Mucosa of rectum (tissue), 2 donors: ENCODE data around the gene ACYP2.

Source experiments
- H3K27ac ChIP-seq, 2 donors: one replicate each; pipeline ENCODE4 v1.7.0; 2013; ENCODE audit warnings: inconsistent platforms in 2 of 2, low read depth in 2 of 2, low read length in 2 of 2
- H3K27me3 ChIP-seq, 2 donors: one replicate each; pipeline ENCODE4 v1.7.0; 2013; ENCODE audit warnings: low read length in 2 of 2; ENCODE audit not compliant: control insufficient read depth in 2 of 2, insufficient read depth in 2 of 2
- H3K36me3 ChIP-seq, 2 donors: one replicate each; pipeline ENCODE4 v1.7.0; 2013; ENCODE audit warnings: low read length in 2 of 2; ENCODE audit not compliant: control insufficient read depth in 2 of 2, insufficient read depth in 2 of 2
- H3K4me1 ChIP-seq, 2 donors: one replicate each; pipeline ENCODE4 v1.7.0; 2013; ENCODE audit warnings: low read length in 2 of 2, mild to moderate bottlenecking in 1 of 2; ENCODE audit not compliant: control insufficient read depth in 2 of 2, insufficient read depth in 2 of 2
- H3K4me3 ChIP-seq, 2 donors: one replicate each; pipeline ENCODE4 v1.7.0; 2013; ENCODE audit warnings: low read length in 2 of 2
- H3K9ac ChIP-seq, 2 donors: one replicate each; pipeline ENCODE4 v1.7.0; 2013; ENCODE audit warnings: low read length in 2 of 2, low read depth in 1 of 2, mild to moderate bottlenecking in 1 of 2
- H3K9me3 ChIP-seq, 2 donors: one replicate each; pipeline ENCODE4 v1.7.0; 2013; ENCODE audit warnings: low read length in 2 of 2; ENCODE audit not compliant: control insufficient read depth in 2 of 2
- donor health status: healthy.
- donor health status: Normal muscosa, but diverticular disease.

The ACYP2 gene

DNA sequence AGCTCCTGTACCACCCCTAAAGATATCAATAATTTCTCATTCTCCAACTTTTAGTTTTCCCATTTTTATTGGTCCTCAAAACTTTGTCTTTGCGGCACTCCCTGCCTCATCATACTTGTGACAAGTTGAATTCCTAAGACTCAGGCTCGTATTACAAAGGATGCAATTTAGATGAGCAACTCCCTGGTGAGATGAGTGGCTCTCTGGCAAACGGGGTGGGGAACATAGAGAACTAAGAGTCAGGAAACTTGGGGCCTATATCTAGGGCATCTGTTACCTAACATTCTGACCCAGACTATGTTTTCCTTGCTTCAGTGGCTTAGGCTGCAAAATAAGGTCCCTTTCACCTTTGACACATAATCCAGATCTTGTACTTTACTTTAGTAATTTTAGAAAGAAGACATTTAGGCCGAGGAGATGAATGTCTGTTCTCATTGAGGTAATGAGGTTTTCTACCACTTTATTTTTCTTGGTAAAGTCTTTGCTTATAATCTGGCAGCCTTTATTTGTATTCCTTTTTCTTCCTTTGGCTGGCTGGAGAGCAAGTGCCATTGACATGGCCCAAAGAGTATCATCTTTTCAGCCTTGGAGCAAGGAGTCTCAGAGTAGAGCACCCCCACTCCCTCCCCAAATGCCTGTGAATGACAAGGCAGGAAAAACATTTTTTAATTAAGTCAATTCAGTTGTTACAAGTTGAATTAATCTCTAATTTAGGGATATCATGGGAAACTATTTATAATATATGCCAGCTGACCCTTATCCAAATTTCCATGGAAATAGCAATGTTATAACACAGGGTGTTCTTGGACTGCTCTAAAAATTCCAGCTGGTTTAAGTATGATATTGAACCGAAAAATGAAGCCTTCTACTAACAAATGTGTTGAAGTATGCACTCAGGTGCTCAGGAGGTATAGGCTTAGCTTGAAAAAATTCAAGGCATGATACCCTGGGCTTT is 125.4 kb downstream of the ACYP2 start:
- no peak overlapping the region for H3K27ac ChIP-seq

DNA sequence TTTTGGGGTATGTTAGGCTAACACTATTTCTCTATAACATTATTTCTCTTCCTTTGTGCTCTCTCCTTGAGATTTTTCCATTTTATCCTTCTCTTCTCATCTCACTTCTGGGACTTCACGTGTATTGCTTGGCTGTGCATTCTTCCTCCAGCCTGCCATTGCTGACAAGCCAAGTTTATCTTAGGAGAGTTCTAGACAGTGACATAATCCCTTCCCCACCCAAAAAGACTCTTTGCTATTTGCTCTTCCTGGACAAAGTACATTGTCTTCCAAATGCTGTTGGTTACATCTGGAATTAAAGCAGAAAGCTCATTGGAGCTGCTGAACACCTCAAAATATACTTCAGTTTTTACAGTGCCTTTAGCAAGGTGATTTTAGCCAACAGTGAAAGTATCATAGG is 131.7 kb downstream of the ACYP2 start:
- Histone ChIP-seq H3K36me3 (no peaks in the 10 kb centered on the region), H3K4me3 (no peak overlapping the region), H3K27me3 (no peaks in the 10 kb centered on the region), H3K27ac (no peak overlapping the region), H3K4me1 (no peaks in the 10 kb centered on the region), H3K9ac (no peak overlapping the region), H3K9me3 (no peaks in the 10 kb centered on the region)

More for the DNA sequence above, 125.4 kb downstream of the ACYP2 start:
- H3K9ac ChIP-seq: no peak overlapping the region
- H3K4me3 ChIP-seq: no peak overlapping the region
- no peaks in the 10 kb centered on the region for H3K4me1 ChIP-seq
- H3K27me3 ChIP-seq: no peaks in the 10 kb centered on the region
- no peaks in the 10 kb centered on the region for H3K9me3 ChIP-seq
- H3K36me3 ChIP-seq: no peaks in the 10 kb centered on the region

DNA sequence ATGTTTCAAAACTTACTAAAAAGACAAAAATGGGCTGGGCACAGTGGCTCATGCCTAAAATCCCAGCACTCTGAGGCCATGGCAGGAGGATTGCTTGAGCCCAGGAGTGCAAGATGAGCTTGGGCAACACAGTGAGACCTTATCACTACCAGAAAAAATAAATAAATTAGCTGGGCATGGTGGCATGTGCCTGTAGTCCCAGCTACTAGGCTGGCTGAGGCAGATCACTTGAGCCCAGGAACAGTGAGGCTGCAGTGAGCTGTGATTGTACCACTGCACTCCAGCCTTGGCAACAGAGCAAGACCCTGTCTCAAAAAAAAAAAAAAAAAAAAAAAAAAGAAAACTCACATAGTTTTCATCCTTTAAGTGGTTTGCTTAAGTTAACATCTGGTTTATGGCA is 134.2 kb downstream of the ACYP2 start:
- no peak overlapping the region for H3K4me3 ChIP-seq
- H3K9ac ChIP-seq: no peak overlapping the region
- H3K36me3 ChIP-seq: no peaks in the 10 kb centered on the region
- H3K27me3 ChIP-seq: no peaks in the 10 kb centered on the region
- H3K9me3 ChIP-seq: no peaks in the 10 kb centered on the region
- H3K27ac ChIP-seq: no peak overlapping the region
- H3K4me1 ChIP-seq: no peaks in the 10 kb centered on the region

DNA sequence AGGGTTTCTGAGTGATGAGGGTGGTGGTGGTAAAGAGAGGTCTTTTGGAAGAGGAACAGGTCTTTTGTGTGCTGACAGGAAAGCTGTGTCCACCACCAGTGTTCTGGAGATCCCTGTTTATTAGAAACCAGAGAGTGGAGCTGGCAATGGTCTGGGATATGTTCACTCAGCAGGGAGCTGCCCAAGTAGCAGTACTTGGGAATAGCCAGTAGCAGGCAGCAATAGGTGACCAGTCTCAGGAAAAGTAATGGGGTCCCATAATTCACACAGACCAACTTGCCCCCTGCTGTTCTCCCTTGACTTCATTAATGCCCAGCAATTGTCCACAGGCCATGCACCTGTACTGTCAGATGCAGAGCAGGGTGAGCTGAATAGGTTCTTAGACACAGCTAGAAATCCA is 138.8 kb downstream of the ACYP2 start:
- no peaks in the 10 kb centered on the region for H3K9me3 ChIP-seq
- no peak overlapping the region for H3K9ac ChIP-seq
- no peak overlapping the region for H3K27ac ChIP-seq
- no peaks in the 10 kb centered on the region for H3K27me3 ChIP-seq
- H3K36me3 ChIP-seq: no peaks in the 10 kb centered on the region
- no peak overlapping the region for H3K4me3 ChIP-seq
- H3K4me1 ChIP-seq: no peaks in the 10 kb centered on the region

DNA sequence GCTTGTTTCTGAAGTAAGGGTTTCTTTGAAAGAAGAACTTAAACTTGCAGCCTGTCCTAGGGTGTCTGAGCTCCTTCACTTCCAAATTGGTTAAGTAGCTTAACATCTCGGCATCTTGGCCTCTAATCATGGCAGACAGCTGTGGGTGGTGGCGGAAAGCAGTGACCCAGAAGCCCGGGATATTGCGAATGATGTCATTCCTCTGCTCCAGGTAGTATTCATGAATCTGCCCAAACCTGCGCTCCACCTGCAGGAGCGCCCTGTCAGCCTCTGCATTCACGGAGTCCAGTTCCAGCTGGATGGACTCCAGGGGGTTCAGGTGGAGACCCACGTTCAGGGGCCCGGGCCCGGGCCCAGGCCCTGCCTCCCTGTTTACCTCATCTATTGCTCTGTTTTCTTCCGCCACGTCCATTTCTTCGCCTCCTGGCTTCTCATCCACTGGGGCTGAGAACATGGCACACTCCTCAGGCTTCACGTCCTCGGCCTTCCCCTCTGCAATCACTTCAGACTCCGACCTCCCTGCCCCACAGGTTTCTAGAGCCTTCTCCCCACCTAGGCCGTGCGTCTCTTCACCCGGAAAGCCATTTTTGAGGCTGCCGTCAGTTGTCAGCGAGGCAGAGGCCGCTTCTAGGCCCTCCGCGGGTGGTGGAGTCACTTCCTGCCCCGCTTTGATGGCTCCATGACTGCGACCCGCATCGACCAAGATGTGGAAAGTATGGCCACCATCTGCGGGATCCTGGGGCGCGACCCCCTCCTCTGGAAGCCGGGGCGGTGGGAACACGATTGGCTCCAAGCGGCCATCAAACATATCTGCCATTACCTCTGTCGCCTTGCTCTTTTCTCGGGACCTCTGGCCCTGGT is 140.0 kb downstream of the ACYP2 start:
- Histone ChIP-seq H3K27ac (no peak overlapping the region), H3K27me3 (no peaks in the 10 kb centered on the region), H3K9me3 (no peaks in the 10 kb centered on the region), H3K9ac (no peak overlapping the region), H3K36me3 (no peaks in the 10 kb centered on the region), H3K4me3 (no peak overlapping the region), H3K4me1 (no peaks in the 10 kb centered on the region)

DNA sequence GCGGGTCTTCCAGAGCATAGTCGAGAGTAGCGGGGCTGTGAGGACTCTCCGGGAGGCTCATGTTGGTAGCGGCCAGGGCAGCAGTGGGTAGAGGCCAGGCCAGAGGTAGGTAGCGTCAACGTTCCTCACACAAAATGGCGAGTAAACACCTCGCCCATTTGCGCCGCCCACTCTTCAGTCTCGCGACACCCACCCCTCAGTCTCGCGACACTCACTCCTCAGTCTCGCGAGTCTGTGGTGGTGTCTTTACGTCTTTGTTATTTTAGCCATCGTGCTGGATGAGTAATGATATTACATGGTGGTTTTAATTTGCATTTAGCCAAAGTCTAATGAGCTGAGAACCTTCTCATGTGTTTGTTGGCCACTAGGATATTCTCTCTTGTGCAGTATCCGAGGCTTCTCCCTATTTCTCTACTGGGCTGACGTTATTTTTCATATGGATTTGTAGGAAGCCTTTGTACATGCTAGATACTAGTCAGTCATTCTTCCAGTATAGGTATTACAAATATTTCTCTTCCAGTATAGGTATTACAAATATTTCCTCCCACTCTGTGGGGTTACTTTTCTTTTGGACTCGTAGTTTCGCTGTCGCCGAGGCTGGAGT is 140.8 kb downstream of the ACYP2 start, which contains the start of gene TSPYL6:
TSPYL6 (minus strand) TSS at position 139 of the 604 bp plus-strand sequence; CDS start at position 61, 78 bp downstream.
- H3K9ac ChIP-seq: no peak within 1 kb of the TSS
- no peak within 1 kb of the TSS for H3K4me3 ChIP-seq
- H3K27ac ChIP-seq: no peak within 1 kb of the TSS
- no peaks in the 10 kb centered on the region for H3K4me1 ChIP-seq
- no peaks in the 10 kb centered on the region for H3K27me3 ChIP-seq
- no peaks in the 10 kb centered on the region for H3K36me3 ChIP-seq
- H3K9me3 ChIP-seq: no peaks in the 10 kb centered on the region

DNA sequence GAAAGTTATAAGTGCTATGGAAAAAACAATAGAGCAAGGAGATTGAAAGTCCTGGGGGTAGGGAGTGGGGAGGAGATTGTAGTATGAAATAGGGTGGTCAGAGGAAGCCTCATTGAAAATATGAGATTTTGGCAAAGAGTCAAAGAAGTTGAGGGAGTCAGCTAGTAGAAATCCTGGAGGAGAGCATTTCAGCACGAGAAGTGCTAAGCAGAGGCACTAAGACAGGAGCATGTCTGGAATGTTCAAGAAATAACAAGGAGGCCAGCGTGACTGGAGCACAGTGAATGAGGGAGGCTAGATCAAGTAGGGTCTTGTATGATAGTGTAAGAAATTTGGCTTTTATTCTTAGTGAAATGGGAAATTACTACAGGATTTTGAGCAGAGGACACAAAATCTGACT is 142.8 kb downstream of the ACYP2 start:
- Histone ChIP-seq H3K9me3 (no peaks in the 10 kb centered on the region), H3K27ac (no peak overlapping the region), H3K27me3 (no peaks in the 10 kb centered on the region), H3K9ac (no peak overlapping the region), H3K4me3 (no peak overlapping the region), H3K36me3 (no peaks in the 10 kb centered on the region), H3K4me1 (no peaks in the 10 kb centered on the region)

DNA sequence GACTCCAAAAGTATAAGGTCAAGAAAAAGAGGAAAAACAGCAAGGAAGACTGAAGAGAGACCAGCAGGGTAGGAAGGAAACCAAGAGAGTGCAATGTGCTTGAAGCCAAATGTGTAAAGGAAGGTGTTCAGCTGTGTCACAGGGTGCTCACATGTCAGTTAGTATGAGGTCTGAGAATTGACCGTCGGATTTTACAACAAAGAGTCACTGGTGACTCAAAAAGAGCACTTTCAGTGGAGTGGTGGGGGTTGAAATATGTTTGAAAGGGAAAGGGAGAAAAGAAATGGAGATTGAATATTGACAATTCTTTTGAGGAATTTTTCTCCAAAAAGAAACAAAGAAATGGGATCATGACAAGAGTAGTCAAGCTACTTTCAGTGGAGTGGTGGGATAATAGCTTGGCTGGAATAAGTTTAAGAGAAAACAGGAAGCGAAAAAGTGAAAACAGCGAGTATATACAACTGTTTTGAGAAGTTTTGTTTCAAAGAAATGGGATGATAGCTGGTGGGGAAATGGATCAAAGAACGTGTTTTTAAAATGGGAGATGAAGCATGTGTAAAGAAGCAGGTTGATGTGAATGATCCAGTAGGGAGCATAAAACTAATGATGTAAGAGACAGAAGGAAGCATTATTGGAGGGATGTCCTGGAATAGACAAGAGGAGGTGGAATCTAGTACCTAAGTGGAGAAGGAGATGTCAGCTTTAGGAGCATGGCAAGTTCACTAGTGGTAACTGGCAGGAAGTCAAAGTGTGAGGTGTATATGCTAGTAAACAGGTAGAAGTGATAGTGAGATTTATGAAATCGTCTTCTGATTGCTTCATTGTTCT is 144.2 kb downstream of the ACYP2 start:
- no peak overlapping the region for H3K9ac ChIP-seq
- no peaks in the 10 kb centered on the region for H3K27me3 ChIP-seq
- no peaks in the 10 kb centered on the region for H3K36me3 ChIP-seq
- no peaks in the 10 kb centered on the region for H3K9me3 ChIP-seq
- no peak overlapping the region for H3K27ac ChIP-seq
- H3K4me1 ChIP-seq: no peaks in the 10 kb centered on the region
- H3K4me3 ChIP-seq: no peak overlapping the region

DNA sequence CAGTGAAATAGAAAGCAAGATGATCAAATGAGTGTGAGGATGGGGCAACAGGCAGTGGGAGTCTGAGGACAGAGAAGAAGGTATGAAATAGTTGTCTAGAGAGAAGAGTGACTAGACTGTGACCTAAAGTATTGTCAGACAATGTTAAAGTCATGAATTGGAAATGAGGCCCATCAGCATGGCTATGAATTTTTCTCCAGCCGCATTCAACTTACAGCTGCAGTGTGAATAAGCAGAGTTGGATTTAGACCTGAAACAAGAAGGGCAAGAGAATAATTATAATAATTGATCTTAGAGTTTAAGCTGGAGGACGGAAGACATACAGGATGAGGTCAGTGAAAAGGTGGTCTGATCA is 144.8 kb downstream of the ACYP2 start:
- Histone ChIP-seq H3K4me1 (no peaks in the 10 kb centered on the region), H3K27me3 (no peaks in the 10 kb centered on the region), H3K9ac (no peak overlapping the region), H3K4me3 (no peak overlapping the region), H3K27ac (no peak overlapping the region), H3K9me3 (no peaks in the 10 kb centered on the region), H3K36me3 (no peaks in the 10 kb centered on the region)
